Gastroesophageal sphincter (tissue), 3 donors: ENCODE data around the gene TCAIM.

Source experiments
- EP300 ChIP-seq: sonication (generic); formaldehyde crosslinking; IDR thresholded peaks from one replicate; pipeline ENCODE4 v1.6.1; 2017; ENCODE audit warnings: antibody characterized with exemption, mild to moderate bottlenecking
- TF ChIP-seq, protein P1 (sequence below), 4 experiments: fragments of 200-600 bp in 2 of 4; fragments of 450-650 bp in 2 of 4; sonication (generic) in 1 of 4; IDR thresholded peaks; one replicate each; pipeline ENCODE4 v1.5.1; 2017 to 2019; ENCODE audit warnings: antibody characterized with exemption in 4 of 4, mild to moderate bottlenecking in 2 of 4, moderate library complexity in 2 of 4

DNA sequence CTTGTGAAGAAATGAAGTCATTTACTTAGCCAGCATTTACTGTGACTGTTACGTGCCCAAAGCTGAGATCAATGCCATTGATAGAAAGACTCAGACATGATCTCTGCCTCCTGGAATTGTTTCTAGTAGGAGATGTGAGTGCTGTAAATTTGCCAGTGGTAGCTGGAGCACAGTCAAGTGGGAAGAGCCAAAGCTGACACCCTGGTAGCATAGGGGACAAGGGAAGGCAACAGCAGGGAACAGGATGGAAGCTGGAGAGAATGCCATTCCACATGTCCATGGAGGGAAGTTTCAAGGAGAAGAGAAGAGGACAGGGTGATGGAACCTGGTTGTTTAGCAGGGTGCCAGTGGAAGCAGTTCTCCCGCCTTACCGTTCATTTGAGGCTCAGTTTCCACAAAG, 64.0 kb downstream of the TCAIM start:
- TF ChIP-seq, protein P1, sequence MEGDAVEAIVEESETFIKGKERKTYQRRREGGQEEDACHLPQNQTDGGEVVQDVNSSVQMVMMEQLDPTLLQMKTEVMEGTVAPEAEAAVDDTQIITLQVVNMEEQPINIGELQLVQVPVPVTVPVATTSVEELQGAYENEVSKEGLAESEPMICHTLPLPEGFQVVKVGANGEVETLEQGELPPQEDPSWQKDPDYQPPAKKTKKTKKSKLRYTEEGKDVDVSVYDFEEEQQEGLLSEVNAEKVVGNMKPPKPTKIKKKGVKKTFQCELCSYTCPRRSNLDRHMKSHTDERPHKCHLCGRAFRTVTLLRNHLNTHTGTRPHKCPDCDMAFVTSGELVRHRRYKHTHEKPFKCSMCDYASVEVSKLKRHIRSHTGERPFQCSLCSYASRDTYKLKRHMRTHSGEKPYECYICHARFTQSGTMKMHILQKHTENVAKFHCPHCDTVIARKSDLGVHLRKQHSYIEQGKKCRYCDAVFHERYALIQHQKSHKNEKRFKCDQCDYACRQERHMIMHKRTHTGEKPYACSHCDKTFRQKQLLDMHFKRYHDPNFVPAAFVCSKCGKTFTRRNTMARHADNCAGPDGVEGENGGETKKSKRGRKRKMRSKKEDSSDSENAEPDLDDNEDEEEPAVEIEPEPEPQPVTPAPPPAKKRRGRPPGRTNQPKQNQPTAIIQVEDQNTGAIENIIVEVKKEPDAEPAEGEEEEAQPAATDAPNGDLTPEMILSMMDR (IDR thresholded peaks at IDR 0.05) = no peak
- no peak for TF ChIP-seq EP300
